Stimulated activated CD4-positive, alpha-beta T cell treated with anti-CD3 and anti-CD28 coated beads, TNF-alpha, amount 100 ng/mL, for 48 hours (primary cell): ENCODE results near the gene SLC9A1.

Experiments used
- DNase-seq, 3 donors: peaks; one replicate each; pipeline ENCODE4 v3.0.0-alpha.2; 2020; ENCODE audit warnings: low read depth in 3 of 3

Gene SLC9A1

GRCh38 chr1:27150641-27151040 lies 4.3 kb downstream of the SLC9A1 start:
- DNase-seq, result no peak

GRCh38 chr1:27150183-27150582 lies 4.7 kb downstream of the SLC9A1 start:
- no peak for DNase-seq

- no peak for DNase-seq
Measured at GRCh38 chr1:27149762-27150113, 5.2 kb downstream of the SLC9A1 start.

DNA sequence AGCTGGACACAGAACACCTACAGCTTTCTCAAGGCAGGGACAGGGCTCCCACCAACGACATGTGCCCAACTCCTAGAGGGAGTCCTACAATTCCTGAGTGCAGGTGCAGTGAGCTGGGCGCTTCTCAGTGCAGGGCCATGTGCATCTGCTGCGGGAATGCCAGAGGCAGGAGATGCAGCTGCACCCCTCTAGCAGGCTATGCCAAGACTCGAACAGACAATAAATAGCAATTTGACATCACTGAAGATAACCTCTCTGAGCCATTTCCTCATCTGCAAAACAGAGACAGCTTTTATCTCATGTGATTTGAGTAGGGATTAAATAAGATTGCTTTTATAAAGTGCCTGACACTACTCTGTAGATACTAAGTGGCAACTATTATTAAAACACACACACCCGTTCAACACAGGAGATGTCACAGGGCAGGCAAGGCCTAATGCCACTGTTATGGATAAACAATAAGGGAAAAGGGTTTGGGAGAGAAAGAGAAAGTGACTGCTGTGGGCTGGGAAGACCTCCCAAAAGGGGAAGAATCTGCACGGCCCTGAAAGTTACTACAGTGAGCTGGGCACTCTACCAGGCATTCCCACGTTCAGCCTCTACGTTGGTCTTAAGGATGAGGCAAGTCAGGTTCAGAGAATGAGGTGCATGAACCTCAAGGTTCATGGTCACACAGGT lies 5.7 kb downstream of the SLC9A1 start:
- no peak for DNase-seq

DNA sequence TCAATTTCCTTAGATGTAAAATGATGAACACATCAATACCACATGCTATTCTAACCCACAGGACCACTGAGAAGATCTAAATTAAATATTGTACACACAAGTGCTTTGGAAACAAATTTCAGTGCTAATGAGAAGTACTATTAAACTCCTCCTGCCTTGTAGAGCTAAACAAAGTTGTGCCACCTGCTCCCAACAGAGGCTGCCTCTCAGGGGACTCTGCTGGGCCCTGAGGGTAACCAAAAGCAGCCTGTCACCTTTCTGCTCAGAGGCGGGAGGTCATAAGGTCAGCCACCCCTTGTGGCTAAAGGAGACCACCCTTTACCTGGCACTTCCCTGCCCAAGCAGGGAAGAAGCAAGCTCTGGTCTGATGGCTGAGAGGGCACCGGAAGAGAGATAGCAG lies 6.3 kb downstream of the SLC9A1 start:
- no peak for DNase-seq

DNA sequence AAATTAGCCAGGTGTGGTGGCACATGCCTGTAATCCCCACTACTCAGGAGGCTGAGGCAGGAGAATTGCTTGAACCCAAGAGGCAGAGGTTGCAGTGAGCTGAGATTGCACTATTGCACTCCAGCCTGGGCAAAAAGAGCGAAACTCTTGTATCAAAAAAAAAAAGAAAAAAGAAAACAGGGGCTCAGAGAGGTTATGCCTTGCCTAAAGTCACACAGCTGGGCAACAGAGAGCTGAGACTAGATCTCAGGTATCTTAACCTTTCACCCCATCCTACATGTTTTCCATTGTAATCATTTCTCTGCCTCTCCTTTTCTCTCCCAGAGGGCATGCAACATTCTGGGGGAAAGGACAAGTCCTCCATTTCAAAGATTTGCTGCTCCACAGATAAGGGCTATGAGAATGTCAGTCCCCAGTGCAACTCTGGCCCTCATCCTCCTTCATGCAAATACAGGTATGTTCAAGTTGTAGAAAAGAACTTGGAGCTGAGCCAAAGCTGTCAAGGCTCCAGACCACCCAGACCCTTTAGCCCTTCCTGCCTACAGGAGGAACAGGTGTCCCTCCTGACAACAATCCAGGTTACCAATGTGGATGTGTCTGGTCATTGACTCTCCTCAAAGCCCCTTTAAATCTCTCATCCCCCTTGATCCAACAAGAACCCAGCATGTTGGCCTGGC lies 6.9 kb downstream of the SLC9A1 start:
- no peak for DNase-seq

- DNase-seq, result no peak
Measured at GRCh38 chr1:27145934-27146354, 9.0 kb downstream of the SLC9A1 start.

- no peak for DNase-seq
Measured at GRCh38 chr1:27144920-27145661, 9.8 kb downstream of the SLC9A1 start.

DNA sequence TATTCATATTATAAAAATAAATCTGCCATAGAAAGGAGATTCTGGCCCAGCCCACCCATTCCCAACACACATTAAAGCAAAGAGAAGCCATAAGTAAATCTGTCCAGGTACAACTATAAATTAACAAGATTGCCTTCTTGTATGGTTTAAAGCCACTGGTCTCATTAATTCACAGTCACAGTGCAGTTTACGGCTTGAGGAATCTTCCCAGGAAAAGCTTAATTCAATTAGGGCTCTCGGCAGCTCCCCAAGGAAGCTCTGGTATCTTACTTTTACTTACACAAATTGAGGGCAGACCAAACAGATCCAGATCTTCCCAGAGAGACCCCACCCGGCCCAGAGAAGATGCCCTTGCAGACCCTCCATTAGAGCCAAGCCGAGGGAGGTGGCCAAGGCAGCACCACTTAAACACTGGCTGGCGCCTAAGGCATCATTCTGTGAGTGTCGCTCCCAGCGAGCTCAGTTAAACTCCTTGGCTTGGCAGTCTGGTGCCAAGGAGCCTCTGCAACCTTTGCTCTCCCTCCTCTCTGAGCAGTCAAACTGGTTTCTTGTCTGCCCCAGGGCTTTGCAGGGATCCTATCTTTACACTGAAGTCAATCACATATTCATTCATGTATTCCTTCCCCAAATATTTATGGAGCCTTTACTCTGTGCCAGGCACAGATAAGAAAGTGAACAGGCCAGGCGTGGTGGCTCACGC lies 10.7 kb downstream of the SLC9A1 start:
- no peak for DNase-seq

DNA sequence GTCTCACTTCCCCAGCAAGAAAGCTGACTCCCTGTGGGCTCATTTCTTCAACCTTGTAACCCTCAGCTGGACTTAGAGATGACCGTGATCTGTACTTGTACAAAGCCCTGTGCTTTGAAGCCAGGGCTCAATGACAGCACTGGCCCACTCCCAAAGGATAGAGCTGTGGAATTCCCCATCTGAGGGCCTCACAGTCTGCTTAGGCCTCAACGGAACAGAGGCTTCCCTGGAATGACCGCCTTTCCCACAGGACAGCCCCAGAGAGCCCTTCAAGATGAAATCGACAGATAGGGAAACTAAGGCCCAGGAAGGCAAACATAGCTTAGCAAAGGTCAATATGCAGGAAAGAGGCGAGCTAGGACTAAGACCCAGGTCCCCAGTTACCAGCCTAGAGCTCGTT lies 11.5 kb downstream of the SLC9A1 start:
- DNase-seq, result no peak

- no peak for DNase-seq
Measured at GRCh38 chr1:27142464-27142863, 12.5 kb downstream of the SLC9A1 start.

GRCh38 chr1:27141266-27142003 lies 13.5 kb downstream of the SLC9A1 start:
- no peak for DNase-seq

- DNase-seq, result no peak
Measured at GRCh38 chr1:27139980-27140379, 14.9 kb downstream of the SLC9A1 start.

GRCh38 chr1:27138927-27139326 lies 16.0 kb downstream of the SLC9A1 start:
- DNase-seq, result no peak

GRCh38 chr1:27138368-27138767 lies 16.6 kb downstream of the SLC9A1 start:
- no peak for DNase-seq

- no peak for DNase-seq
Measured at GRCh38 chr1:27137544-27138075, 17.3 kb downstream of the SLC9A1 start.

DNA sequence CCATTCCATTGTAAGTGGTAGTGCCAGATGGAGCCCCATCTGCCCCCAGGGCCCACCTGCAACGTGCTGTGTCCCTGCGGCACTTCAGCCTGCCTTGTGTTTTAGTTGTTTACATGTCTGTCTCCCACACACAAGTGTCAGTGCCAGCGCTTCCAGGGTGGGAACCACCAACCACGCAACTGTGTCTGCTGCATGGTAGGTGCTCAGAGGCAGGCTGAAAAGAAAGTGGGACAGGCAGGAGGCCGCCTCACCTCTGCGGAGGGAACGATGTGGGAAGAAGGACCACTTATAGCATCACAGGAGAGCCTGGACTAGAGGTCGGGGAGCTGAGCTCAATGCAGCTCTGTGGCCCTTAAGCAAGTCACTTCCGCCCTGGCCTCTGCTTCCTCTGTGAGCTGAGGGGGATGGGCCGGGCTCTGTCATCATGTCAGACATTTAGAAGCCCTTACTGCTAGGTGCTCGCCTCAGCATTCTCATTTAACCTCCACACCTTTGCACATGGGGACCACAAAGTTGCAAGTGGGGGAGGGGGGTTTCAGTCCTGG lies 17.9 kb downstream of the SLC9A1 start:
- DNase-seq, result peak; percentile 58 to 75 (median 71)

- DNase-seq, result no peak
Measured at GRCh38 chr1:27136236-27136551, 18.7 kb downstream of the SLC9A1 start.

GRCh38 chr1:27135541-27136235 lies 19.2 kb downstream of the SLC9A1 start:
- DNase-seq, result no peak

GRCh38 chr1:27133991-27134390 lies 20.9 kb downstream of the SLC9A1 start:
- DNase-seq, result no peak

DNA sequence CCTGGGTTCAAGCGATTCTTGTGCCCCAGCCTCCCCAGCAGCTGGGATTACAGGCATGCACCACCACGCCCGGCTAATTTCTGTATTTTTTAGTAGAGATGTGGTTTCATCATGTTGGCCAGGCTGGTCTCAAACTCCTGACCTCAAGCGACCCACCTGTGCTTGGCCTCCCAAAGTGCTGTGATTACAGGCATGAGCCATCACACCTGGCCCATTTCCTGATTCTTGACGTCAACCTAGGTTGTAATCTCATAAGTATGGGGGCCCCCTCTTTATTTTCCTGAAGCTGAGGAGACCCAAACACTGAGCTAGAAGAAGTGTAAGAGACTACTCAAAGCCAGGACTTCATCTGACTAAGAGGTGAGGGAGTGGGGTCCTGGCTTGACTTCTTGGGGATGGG lies 21.8 kb downstream of the SLC9A1 start:
- DNase-seq, result no peak
